ELR (cell line): ENCODE measurements around the gene XYLT1.

Experiments
- DNase-seq: peaks from one replicate; pipeline ENCODE4 v3.0.0-alpha.2; 2015; ENCODE audit warnings: low read depth

Gene XYLT1

DNA sequence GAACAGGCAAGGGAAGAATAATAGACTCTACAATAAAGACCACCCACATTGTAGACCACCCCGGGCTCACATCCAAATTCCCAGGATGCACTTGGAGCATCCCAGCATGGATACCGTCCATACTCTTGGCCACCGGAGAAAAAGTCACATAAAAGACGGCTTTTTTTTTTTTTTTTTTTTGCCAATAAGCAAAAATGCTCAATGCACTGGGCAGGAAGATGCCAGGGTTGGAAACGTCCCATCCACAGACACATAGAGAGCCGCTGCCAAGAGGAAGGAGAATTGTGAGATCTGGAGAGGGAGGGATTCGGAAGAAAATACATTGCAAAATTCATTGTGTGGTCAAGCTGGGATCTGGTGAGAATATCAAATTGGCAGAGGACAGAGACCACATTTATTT, 286.7 kb downstream of the XYLT1 start:
- no peak for DNase-seq

DNA sequence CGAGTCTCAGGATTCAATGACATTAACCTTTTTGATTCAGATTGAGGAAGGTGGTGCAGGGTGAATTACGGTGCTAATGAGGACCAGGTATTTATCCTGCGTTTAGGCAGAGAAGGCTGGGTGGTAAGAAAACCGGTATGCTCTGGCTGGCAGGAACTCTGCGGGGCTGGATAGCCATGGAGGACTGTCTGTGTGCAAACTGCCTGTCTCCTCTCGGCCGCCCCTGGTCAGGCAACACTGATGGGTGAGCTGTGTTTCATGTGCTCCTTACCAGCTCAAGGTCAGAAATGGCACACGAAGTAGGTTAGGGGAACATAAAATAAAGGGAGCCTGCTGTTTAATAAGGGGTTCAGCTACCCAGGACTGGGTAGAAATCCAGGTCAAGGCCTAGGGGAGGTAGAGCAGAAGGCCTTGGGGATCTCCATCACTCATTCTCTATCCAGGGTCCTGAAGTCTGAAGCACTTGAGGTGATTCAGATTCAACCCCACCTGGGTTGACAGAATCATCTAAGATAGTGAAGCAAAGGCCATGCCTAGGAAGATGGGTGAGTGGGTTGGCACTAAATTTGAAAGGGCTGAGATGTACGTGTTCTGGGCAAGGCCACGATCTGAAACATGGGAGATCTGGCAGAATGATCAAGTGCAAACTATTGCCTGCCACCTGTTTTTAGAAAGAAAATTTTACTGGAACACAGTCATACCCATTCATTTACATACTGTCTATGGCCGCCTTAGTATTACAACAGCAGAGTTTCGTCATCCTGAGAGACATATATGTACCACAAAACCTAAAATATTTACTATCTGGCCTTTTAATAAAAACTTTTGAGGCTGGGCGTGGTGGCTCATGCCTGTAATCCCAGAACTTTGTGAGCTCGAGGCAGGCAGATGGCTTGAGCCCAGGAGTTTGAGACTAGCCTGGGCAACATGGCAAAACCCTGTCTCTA, 292.5 kb downstream of the XYLT1 start:
- DNase-seq = peak; percentile 7

DNA sequence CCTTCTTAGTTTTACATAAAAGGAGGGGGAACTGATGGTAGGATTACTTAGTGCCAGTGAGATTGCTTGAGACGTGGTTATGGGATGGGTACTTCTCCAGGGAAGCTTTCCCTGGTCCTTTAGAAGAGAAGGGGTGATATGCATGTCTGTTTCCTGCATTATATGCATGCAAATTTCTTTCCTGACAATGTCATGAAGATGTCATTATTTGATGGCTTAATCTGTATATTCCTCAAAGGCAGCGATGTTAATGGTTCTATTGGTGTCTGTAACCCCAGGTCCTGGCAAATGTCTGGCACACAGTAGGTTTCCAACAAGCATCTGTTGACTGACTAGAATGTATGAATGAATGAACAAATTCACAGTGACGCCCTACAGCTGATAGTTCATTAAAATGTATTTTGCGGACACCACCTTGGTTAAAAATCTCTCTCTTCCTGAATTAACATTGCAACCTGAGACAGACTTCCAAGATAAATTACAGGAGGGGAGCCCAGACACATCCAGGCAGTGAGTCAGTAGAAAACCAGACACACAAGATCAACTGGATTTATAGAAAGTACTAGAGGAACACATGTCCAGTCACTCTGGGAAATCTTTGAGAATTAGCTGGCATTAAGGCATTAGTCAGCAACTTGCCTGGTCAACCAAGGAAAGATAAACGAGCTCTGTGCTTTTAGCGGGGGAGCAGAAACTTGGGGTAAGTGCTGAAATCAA, 293.4 kb downstream of the XYLT1 start:
- peak; percentile 37 for DNase-seq

DNA sequence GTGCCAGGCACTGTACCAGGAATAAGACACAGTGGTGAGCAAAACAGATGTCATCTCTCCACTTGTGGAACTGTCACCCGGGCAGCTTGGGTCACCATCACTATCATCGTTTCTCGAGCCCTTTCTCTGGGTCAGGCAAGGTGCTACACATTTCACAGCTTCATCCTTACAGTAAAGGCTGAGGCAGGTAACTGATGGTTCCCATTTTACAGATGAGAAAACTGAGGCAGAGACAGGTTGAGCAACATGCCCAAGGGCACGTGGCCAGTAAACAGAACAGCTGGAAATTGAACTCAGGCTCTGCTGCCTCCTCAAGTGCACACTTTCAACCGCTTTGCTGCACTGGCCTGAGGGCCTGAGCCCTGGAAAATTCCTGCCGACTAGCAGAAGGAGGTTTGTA, 294.6 kb downstream of the XYLT1 start:
- no peak for DNase-seq

DNA sequence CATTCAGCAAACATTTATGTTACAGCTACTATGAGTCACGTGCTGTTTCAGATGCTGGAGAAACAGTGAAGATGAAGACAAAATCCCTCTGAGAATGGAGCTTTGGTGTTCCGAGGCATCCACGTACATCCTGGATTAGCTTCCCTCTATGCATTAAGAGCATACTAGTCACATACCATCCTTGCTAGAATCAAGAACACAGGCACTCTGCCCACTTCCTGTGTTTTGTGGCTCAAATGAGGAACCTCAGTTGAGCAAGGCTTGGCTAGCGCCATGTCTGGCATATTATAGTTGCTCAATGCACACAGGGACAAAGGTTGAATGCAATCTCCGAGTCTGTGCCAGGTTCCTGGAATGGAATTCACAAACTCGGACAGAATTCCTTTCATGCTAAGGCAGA, 297.5 kb downstream of the XYLT1 start:
- peak; percentile 19 for DNase-seq

DNA sequence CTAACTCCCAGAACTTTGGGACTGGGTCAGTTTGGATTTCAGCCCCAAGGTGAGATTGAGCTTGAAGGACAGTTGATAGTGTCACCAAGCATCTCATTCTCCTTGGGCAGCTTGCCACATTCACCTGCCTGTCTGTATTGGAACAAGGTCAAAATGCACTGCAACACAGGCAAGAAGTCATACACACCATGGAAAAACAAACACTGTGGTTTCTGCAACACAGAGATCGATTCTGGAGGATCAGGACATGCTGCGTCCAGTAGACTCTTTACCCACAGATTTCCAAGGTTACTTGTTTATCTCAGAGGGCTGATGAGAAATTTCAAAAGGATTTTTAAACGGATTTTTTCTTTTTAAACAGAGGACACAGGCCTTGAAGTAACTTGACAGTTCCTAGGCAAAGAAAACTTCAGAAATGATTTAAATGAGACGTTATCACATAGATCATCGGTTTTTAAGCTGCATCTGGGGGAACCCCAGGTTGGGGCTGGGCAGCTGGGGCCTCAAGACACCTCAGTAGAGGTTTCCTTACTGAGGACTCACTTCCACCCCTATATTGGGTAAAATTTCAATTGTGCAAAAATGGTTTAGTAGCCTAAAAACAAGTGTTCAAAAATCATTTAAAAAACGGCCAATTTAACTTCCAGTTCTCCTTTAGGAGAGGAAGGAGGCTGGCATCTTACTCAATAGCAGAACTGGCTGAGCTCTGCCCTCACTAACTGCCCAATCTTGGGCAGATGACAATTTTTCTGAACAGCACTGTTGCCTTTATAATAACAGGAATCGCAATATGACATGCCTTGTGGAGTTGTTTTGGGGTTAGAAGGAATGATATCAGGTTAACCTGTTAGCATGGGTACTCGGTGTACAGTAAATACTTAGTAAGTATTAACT, 299.3 kb downstream of the XYLT1 start:
- no peak for DNase-seq

DNA sequence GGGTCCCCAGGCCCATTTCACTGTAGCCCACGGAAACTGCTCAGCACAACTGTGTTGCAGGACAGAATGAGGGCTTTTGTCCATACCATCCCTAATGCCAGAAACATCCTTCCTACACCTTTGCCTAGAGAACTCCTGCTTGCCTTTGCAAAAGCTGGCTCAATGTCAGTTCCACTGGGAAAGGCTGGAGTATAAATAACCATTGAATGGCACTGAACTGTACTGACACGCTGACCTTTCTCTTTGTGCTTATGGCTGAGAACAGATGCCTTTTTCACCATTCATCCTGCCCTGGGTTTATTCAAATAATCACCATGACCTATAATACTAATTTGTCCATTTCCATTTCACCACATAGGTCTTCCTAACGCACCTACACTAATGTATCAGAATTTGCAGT, 300.3 kb downstream of the XYLT1 start:
- no peak for DNase-seq

DNA sequence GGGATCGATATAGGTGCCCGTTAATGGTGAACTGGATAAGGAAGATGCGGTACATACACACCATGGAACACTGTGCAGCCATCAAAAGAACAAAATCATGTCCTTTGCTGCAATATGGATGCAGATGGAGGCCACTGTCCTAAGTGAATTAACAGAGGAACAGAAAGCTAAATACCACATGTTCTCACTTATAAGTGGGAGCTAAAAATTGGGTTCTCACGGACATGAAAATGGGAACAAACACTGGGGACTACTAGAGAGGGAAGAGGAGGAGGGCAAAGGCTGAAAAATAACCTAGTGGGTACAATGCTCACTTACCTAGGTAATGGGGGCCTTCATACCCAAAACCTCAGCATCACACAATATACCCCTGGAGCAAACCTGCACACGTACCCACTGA, 302.6 kb downstream of the XYLT1 start:
- no peak for DNase-seq

DNA sequence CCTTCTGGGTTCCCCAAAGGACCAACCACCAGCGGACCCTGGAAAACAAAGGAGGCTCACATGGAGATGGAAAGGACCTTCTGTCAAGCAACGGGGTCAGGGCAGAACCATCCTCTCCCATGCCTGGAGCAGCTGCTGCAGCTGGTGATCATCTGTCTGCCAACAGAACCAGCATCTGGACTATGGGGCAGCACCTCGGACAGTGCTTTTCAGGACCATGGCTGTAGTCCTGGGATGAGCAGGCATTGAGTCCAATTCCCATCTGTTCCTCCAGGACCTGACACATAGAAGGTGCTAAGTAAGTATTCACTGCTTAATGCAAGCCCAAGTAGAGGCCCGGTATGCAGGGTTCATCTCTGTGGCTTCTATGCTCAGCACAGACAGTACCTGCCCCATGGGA, 304.7 kb downstream of the XYLT1 start:
- no peak for DNase-seq

DNA sequence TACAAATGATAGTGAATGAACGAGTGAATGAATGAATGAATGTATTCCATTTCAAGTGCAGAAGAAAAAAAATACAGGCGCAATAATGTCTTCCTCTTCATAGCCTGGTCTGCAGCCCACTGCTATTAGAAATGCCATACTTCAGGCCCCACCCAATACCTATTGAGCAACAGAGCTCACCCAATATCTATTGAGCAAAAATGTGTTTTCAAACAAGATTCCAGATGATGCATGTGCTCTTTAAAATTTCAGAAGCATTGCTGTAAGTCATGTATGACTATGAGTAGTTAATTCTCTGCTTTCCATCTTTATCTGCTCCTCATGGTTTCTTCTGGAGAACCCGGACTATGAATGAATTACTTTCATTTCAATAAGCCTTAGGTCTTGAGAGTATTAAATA, 308.2 kb downstream of the XYLT1 start:
- no peak for DNase-seq

DNA sequence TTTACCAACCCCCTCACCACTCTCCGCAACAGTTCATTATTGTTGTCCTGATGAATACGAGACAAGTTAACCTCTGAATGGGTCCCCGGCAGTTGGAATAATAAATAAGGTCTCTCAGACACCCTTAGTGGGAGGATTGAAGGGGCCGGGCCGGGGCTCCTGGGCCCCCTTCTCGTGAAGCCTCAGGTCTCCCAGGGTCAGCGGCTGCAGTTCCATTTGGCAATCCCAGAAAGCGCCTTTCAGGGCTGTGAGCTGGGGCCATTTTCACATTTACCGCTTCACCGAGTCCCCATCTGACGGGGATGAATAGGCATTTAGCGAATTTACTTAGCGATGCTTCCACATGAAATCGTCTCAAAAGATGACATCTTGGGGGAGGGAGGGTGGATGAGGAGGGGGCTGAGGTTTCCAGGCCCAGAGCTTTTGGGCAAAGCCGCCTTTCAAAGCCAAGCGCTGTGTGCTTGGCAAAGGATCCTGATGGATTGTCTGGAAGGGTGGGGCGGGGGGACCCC, 309.8 kb downstream of the XYLT1 start:
- DNase-seq = no peak

DNA sequence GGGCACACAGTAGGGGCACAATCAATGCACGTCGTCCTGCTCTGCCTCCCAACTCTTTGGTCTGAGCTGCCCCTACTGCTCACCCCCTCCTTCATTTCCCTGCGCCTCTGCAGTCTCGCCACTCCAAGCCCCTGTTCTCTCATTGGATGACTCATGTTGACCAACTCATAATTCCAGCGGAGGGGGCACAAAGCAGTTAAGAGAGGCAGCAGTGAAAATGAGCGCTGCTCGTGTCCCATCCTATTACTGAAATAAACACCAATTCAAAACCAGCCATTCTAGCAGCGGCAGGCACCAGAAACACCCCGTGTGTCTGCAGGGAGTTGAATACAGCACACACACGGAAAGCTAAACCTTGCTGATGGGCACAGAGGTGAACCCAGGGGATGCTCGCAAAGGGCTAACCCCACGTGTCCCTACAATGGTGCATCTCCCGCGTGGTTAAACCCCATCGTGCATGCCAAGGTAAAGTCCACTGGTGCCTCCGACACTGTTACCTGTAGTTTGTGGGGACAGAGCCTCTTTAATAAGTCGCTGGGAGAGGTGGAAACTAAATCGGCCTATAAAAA, 310.4 kb downstream of the XYLT1 start:
- peak; percentile 24 for DNase-seq

DNA sequence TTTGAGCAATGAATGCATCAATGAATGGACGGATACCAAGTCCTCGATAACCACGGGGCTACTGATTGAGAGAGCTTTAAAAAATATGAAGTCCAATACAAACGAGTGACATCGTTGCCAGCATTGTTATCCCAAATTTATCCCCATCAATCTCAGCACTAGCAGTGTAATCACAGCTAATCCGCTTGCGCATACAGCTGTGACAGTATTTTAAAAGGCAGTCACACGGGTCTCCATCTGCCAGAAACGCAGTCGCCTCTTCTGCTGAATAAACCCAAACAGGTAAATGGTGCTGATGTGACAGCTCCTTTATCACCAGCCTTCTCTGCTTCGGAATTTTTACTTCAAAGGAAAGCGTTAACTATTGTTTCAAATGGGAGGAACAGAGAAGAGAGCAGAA, 311.1 kb downstream of the XYLT1 start:
- DNase-seq = no peak

DNA sequence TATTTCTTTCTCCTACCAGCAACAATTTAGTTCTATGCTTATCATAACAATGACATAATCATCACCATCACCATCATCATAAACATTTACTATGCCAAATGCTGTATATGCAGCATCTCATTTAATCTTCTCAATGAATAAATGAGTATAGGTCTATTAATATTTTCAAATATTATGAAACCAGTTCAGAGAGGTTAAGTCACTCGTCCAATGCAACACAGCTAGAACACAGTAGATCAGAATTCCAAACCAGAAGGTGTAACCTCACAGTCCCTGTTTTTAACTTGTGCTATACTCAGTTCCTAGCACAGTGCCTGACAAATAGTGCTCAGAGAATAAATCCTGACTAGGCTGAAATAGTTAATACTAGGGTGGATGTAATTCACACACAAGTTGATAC, 314.8 kb downstream of the XYLT1 start:
- no peak for DNase-seq

DNA sequence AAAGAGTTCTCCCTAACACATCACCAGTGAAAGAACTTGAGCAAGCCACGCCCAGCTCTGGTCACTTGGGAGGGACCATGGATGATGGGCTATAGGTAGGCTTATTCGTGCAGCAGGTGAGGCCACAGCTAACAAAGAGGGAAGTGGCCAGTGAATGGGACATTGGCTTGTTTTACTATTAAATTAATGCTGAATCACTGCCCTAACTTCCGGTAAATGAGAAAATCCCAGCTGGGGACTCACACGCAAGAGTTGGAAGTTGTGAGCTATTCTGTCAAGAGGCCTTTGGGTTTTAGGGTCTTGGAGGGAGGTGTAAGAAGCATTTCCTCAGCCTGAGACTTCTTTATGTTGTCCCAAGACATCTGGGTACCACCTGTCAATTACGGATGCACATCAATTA, 315.3 kb downstream of the XYLT1 start:
- no peak for DNase-seq

DNA sequence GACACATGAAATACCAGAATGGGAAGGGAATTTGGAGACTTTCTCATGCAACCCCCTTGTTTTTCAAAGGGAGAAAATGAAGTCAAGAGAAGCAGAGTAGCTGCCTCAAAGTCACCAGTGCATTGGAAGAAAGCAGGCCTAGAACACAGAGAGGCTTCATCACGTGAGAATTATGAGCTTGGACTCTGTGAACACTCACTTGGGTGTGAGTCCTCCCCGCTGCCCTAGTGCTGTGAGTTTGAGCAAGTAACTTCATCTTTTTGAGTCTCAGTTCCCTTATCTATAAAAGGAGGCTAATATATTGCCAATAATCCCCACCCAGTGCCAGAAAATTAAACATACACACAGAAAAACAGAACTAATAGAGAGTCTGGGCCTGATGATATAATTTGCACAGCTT, 315.8 kb downstream of the XYLT1 start:
- DNase-seq = no peak

DNA sequence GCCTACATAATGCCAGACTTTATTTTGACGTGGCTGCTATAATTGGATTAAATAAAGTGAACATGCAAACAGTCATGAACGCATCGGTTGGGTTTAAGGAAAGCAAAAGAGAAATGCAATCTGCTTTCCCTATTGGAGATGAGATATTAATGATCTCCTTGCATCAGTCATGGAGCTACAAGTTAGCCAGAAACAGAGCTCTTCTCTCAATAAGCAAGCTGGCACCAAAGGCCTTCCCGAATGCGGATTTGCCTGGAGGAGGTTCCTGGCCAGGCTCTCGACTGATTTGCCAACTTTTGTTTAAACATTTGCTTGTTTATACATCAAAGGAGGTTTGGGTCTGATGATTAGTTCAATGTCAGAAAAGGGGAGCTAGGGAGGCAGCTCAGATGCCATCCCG, 318.4 kb downstream of the XYLT1 start:
- no peak for DNase-seq

DNA sequence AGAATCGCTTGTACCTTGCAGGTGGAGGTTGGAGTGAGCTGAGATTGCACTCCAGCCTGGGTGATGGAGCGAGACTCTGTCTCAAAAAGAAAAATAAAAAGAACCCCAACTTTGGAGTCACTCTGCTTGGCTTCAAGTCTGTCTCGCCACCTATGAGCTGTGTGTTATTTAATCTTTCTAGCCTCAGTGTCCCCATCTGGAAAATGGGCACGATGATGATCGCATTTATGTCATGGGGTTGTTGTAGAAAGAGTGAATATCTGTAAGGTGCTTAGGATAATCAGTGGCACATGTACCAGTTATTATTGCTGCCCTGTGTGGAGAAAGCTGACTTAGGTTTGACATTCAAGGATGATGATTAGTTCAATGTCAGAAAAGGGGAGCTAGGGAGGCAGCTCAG, 319.4 kb downstream of the XYLT1 start:
- no peak for DNase-seq

DNA sequence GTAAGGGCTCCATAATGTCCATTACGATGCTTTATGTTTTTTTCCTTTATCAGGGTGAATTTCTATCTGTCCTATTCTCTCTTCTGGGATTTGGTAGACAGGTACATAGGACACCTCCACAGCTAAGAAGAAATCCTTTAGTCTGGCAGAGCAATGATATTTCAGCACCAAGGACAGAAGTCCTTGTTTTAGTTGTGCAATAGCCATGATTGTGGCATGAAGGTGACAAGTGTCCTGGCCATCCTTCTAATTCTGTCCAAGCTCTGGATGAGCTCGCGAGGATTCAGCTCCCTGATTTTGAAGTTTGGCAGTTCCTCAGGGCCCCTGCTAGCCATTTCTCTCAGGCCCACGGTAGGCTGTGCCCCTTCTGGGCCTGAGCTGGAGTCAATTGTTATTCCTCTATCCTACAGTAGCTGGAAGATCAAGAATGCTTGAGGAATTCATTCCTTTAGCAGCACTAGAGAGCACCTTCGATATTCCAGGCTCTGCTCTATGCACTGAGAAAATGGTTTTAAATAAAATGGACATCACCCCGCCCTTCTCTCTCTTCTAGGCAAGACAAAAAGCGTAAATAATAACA, 320.8 kb downstream of the XYLT1 start:
- DNase-seq = no peak

DNA sequence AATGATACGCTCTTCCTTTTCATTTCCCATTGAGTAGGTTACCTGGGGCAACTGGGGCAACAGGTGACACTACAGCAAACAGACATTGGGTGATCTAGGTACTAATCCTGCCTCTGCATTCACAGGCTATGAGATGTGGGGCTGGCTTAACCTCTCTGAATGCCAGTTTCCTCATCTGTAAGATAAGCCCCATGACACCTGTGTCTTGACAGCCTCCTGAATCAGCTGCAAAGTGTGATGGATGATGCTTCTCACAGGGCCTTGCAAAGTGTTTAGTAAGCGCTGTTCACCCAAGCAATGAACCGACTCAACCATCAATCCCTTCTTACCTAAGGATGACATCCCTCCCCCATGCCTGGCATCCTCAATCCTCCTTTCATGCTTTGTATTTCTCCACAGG, 322.8 kb downstream of the XYLT1 start:
- no peak for DNase-seq

DNA sequence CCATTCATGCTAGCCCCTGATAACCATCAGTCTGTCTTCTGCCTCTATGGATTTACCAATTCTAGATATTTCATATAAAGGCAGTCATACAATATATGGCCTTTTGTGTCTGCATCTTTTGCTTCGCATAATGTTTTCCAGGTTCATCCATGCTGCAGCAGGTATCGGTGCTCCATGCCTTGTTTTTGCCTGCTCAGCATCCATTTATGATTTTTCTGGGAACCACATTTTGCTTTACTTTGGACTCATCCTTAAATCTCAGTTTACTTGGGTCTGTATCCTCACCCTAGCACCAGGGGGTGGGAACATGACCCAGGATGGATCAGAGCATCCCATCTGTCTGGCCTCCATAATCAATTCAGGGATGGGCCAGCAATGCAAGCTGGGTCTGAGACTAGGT, 325.7 kb downstream of the XYLT1 start:
- no peak for DNase-seq

DNA sequence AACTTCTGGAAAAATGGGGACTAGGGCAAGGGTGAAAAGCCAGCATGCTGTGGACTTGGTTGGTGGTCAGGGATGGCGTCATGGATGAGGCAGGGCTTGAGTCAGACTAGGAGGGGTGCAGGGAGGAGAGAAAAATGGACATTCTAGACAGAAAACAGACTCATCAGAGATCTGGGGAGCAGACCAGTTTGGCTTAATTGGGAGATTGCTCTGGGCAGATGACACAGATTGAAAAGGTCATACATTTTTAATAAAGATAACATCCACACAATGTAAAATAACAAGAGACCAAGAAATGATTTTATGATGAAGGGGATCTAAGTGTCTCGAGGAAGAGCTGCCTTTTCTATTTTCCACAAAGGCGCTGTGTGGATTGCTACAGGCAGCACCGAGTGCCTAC, 326.3 kb downstream of the XYLT1 start:
- no peak for DNase-seq
